ENCODE results near the gene ADRM1. TPM values are rescaled to one million over a fixed set of nuclear protein-coding genes. Genes with fewer than 3 reads are reported as not detected.

Gene ADRM1
- total RNA-seq, 1 donor from 2014 or later: 97.9 TPM

DNA sequence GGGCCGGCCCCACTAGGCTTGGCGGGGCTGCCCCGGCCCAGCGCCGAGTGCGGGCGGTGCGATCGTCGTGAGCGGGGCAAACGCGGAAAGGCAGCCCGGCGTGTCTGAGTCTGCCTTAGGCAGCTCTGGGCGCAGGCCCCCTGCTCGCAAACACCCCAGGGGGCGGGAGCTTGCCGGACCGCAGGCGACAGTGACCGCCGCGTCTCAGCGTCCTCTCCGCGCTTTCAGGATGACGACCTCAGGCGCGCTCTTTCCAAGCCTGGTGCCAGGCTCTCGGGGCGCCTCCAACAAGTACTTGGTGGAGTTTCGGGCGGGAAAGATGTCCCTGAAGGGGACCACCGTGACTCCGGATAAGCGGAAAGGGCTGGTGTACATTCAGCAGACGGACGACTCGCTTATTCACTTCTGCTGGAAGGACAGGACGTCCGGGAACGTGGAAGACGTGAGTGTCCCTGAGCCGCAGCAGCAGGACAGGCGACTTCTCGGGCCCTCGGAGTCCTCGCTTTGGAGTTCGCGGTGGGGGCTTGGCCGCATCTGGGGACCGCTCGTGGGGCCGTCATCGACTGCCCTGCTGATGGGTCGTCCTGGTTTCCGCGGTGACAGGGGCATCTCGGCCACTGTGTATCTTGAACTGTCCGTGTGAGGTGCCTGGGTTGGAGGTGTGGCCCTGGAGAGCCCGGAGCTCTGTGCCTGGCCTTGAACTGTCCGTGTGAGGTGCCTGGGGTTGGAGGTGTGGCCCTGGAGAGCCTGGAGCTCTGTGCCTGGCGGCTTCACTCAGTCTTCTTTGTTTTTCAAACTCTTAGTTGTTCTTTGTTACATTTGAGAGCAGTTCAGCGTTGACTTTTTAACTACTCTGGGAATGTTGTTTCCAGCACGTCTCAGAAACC, 786 bp downstream of the ADRM1 start:
- no peak for TF ChIP-seq CTCF (IDR thresholded peaks at IDR 0.05)
- Mint-ChIP-seq H3K4me3 (peak overlapping the region; percentile 87), H3K27me3 (no peaks in the 10 kb centered on the region), H3K9me3 (no peaks in the 10 kb centered on the region), H3K27ac (peak overlapping the region; percentile 46), H3K36me3 (ENCODE audit: low read depth) (peaks cover 45% of the 10 kb centered on the region), H3K4me1 (peaks cover 30% of the 10 kb centered on the region)
- ChIA-PET CTCF (interaction anchor here (2.6 kb wide), 1 partner anchor 79 kb away, joined by 18 read pairs; no protein-coding TSS in a partner anchor), POLR2A (interaction anchor here (0.6 to 2.6 kb wide), 7 partner anchors 36 to 131 kb away, joined by 3 to 21 read pairs (median 4); partner anchors contain the start of gene RPS21)
- ATAC-seq (ENCODE audit: low read depth) (no peak), DNase-seq (no peak)
- intact Hi-C loops (cut with micrococcal nuclease): loop anchor here (2.0 to 5.0 kb wide), 6 partner anchors 71 to 674 kb away; partner anchors contain the start of genes DIDO1, LSM14B and TAF4

GRCh38 chr20:62304331-62305148, 1.7 kb downstream of the ADRM1 start:
- Mint-ChIP-seq H3K4me1 (peaks cover 30% of the 10 kb centered on the region), H3K36me3 (ENCODE audit: low read depth) (peaks cover 49% of the 10 kb centered on the region), H3K27me3 (no peaks in the 10 kb centered on the region), H3K9me3 (no peaks in the 10 kb centered on the region), H3K4me3 (peak overlapping the region; percentile 87), H3K27ac (peak overlapping the region; percentile 30)
- DNase-seq: no peak
- CTCF ChIA-PET: interaction anchor here (2.6 kb wide), 1 partner anchor 78 kb away, joined by 18 read pairs; no protein-coding TSS in a partner anchor
- TF ChIP-seq CTCF (IDR thresholded peaks at IDR 0.05): no peak
- no peak for ATAC-seq (ENCODE audit: low read depth)
- intact Hi-C loops (cut with micrococcal nuclease): loop anchor here (5.0 kb wide), 2 partner anchors 237 to 673 kb away; partner anchors contain the start of gene TAF4
- POLR2A ChIA-PET: interaction anchor here (2.6 kb wide), 1 partner anchor 82 kb away, joined by 21 read pairs; the partner anchor contains the start of gene RPS21

DNA sequence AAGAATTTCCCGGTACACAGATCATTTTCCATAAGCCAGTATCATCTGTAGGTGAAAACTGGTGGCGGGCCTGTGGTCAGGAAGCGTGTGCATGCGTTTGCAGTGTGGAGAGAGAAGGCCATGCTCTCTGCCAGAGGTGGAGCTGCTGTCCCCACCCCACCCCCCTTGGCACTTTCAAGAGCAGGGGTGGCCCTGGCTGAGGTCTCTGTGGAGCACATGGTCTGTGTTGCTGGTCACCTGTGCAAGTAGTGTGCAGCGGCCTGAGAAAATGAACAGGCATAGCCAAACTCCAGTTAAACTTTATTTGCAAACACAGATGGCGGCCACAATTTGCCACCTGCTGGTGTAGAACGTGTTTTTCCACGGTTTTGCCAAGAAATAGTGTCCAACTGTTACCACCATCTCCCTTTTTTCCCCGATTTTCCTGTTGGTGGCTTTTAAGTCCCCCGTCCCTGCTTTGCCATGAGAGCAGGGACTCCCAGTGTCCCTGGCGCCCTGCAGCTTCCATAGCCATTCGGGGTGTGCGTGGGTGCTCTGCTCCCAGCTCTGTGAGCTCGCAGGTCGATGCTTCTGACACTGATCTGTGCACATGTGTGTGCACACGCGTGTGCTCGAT, 2.5 kb downstream of the ADRM1 start:
- peak overlapping the region; percentile 44 for H3K4me3 Mint-ChIP-seq
- H3K36me3 Mint-ChIP-seq (ENCODE audit: low read depth): peaks cover 49% of the 10 kb centered on the region
- POLR2A ChIA-PET: interaction anchor here (1.1 kb wide), 1 partner anchor 62 kb away, joined by 3 read pairs; no protein-coding TSS in a partner anchor

DNA sequence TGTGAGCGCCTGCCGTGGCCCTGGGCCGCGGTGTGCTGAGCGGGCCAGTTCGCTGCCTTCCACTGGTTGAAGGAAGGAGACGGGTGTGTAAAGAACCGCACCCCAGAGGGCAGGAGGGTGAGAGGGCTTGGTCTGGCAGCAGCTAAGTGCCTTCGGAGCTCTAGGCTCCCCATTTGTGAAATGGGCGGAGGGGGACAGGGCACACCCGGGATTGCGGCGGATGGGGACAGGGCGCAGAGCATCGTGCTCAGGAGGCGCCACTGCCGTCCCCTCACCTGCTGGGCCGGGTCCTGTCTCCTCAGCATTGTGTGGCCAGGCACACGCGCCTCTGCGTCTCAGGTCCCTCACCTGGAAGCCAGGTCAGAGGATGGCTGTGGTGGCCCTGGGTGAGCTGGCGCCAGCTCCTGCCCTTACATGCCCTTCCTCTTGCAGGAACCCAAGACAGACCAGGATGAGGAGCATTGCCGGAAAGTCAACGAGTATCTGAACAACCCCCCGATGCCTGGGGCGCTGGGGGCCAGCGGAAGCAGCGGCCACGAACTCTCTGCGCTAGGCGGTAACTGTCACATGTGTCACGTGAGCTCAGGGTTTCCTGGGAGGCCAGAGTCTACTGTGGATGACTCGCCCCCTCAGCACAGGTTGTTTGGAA, 3.1 kb downstream of the ADRM1 start:
- no peak for TF ChIP-seq CTCF (IDR thresholded peaks at IDR 0.05)
- peaks cover 49% of the 10 kb centered on the region for H3K36me3 Mint-ChIP-seq (ENCODE audit: low read depth)
- H3K4me3 Mint-ChIP-seq: peak overlapping the region; percentile 44
- no peaks in the 10 kb centered on the region for H3K27me3 Mint-ChIP-seq
- POLR2A ChIA-PET: interaction anchor here (1.1 kb wide), 1 partner anchor 62 kb away, joined by 3 read pairs; no protein-coding TSS in a partner anchor
- ATAC-seq (ENCODE audit: low read depth) (no peak), DNase-seq (no peak)
- CTCF ChIA-PET: no interaction called here
- intact Hi-C loops (cut with micrococcal nuclease): no loop called here
- no peaks in the 10 kb centered on the region for H3K9me3 Mint-ChIP-seq
- H3K4me1 Mint-ChIP-seq: peaks cover 28% of the 10 kb centered on the region
- H3K27ac Mint-ChIP-seq: no peak overlapping the region

More for the DNA sequence above, 2.5 kb downstream of the ADRM1 start:
- Mint-ChIP-seq H3K4me1 (peaks cover 28% of the 10 kb centered on the region), H3K9me3 (no peaks in the 10 kb centered on the region), H3K27ac (no peak overlapping the region), H3K27me3 (no peaks in the 10 kb centered on the region)
- DNase-seq (no peak), ATAC-seq (ENCODE audit: low read depth) (no peak)
- intact Hi-C loops (cut with micrococcal nuclease): no loop called here
- CTCF ChIA-PET: no interaction called here
- no peak for TF ChIP-seq CTCF (IDR thresholded peaks at IDR 0.05)

Measured in activated B cell treated with CpG ODN at 0.5 μM for 24 hours (primary cell).